GM21447 (cell line): Measurements from ENCODE around the gene SH2B3.

Experiments
- ATAC-seq: cut with Tn5 transposase; IDR thresholded peaks from one replicate; pipeline ENCODE4 v1.9.1; 2021; ENCODE audit not compliant: unreplicated experiment

The SH2B3 gene

DNA sequence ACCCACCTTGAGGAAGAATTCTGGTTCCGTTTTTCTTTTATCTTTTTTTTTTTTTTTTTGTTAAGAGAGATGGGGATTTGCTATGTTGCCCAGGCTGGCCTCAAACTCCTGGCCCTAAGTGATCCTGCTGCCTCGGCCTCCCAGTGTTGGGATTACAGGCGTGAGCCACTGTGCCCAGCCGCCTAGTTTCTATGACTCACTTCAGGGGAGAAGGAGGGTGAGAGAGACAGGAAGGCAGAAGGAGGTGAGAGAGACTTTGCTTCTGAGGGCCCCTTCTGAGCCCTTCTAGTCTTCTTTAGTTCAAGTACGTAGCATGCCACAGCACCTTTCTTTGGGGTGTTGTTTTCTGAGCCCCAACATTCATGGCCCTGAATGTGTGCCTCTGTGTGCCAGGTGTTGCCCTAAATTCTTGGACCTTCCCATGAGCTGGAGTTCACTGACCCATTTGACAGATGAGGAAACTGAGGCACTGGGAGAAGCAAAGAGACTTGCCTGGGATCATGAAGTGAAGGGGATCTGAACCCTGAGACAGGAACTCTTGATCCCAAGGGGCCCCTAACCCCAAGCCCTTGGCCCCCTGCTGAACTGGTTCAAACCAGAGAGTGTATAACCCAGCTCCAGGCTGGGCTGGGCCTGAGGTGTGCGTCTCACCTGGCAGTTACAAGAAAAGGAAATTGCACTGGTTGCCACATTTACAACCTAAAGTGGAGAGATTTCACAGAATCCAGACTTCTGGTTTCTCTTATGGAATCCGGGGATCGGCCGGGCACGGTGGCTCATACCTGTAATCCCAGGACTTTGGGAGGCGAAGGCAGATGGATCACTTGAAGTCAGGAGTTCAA, 20.8 kb downstream of the SH2B3 start:
- no peak for ATAC-seq

DNA sequence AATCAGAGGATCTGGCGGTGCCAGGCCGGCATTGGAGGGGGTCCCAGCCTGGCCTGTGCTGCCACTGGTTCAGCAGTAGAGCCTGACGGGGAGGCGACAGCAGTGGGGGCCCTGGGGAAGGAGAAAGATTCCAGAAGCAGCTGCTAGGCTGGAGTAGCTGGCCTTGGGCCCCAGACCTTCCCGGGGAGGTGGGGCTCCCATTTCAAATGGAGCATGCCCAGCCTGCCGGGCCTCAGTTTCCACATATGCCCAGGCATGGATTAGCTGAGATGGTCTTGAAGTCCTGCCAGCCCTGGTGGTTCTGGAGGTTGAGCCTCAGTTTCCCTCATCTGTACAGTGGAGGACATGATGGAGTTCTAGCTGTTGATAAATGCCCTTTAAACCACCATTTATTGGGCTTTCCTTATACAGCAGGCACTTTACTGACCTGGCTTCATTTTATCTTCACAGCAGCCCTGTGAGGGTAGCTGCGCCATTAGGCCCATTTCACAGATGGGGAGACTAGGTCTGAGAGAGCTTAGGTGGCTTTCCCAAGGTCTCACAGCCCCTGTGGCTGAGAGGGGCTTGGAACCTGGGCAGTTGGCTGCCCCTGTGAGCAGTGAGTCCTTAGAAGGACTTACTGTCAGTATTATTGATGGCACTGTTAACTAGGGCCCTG, 21.8 kb downstream of the SH2B3 start:
- no peak for ATAC-seq

DNA sequence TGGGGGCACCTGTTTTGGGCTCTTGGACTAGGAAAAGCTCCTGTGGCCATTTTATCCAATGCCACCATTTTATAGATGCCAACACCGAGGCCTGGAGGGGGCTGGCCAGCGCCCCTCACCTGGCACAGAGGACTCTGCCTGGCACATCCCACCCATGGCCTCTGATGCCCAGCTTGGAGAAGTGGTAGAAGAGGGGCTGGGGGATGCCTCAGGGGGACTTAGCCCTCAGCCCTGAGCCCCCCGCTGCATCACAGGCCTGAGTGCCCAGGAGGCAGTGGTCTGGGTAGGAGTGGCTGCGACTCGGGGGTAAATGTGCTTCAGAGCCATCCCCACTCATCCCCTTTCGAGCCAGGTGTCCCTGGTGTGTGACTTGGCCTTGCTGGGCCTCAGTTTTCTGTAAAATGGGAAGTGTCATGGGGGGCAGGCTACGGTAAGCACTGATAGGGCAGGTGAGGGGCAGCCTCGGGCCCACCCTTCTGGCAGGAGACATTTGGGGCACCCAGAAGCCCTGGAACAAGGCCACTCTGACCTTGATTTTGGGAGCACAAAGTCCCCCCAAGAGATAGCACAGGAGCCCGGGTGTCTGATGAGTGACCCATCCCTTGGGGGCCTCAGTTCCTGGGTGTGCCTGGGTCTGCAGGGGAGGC, 22.5 kb downstream of the SH2B3 start:
- no peak for ATAC-seq

DNA sequence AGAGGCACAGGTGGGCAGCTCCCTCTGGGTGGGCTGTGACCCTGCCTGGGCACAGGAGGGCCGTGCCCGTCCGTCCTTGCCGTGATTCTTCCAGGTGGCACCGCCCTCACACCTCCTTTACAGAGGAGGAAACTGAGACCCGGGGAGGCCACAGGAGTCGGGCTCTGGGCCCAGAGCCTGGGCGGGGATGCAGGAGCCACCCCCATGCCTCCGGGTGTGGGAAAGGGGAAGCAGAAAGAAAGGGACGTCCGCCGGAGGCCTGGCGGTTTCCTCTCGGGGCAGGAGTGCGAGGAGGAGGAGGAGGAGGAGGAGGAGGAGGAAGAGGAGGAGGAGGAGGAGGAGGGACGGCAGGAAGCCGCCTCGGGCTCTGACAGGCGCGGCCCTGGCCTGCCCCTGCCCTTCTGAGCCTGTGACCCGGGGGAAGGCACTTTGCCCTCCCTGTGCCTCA, 23.0 kb downstream of the SH2B3 start:
- ATAC-seq = no peak

DNA sequence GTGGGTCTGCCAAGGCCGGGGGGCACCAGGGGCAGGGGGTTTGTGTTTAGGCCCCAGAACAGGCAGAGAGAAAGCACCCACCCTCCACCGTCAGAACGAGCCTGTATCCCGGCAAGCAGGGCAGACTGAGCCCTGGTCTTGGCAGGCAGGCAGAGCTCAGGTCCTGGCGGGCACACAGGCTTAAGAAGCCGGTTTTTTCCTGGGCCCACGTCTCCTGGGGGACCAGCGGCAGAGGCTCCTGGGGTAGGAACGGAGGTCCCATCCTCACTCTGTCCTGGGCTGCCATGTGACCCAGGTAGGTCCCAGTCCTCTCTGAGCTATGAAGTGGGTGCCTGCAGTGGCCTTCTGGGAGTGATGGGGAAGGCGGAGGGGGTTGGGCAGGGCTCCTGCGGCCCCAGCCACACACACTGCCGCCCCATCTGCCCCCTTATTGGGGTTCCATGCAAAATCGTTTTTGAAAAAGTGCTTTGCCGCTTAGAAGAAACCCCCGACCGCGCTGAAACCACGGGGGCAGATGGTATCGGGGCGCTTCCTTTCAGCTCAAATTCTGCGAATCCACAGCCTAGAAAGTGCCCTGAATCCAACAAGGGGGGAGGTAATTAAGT, 24.2 kb downstream of the SH2B3 start:
- no peak for ATAC-seq

DNA sequence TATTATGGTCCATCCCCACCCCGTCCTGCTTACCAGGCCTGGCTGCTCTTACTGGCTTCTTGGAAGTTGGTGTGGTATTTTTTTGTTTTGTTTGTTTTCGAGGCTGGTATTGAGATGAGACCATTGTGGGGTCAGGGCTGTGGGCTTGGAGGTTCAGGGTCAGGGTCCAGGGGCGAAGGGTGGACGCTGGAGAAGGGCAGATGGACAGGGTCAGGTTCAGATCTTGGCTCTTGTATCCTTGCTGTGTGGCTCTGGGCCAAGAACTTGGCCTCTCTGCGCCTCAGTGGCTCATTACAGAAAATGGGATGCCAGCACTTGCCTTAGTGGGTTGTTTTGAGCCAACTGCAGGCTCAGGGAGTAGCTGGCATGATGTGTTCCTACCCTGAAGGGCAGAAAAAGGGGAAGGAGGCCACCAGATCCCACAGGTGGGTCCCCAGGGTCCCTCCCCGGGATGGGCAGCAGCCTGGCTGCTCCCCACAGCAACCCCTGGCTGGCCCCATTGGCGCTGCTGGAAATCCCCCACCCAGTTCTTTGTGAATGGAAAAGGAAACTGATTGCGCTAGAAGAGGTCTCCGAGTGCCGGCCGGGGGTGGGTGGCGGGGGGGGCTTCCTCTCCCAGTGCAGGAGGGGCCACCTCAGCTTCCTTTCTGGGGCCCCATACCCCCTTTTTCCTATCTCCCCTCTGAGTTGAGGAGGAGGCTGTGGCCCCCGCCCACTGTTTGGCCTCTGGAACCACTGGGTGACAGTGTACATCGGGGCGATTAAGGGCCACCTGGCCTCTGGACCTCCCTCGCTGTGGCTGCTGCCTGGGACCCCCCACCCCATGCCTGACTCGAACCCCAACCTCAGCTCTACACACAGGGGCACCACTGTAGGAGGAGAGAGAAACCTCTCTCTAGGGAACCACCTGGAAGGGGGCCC, 25.0 kb downstream of the SH2B3 start:
- ATAC-seq = peak; percentile 26

DNA sequence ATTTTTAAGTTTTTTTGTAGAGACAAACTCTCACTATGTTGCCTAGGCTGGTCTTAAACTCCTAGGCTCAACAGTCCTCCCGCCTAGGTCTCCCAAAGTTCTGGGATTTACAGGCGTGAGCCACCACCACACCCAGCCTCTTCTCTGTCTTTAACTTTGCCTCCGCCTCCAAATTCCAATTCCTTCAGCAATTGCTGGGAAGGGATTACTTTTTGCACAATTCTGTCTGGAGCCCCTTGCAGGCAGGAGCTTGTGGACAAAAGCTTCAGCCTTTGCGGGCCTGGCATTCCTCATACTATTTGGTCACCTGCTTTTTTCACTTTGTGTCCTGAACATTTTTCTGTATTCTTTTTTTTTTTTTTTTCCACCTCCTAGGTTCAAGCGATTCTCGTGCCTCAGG, 26.0 kb downstream of the SH2B3 start:
- no peak for ATAC-seq

DNA sequence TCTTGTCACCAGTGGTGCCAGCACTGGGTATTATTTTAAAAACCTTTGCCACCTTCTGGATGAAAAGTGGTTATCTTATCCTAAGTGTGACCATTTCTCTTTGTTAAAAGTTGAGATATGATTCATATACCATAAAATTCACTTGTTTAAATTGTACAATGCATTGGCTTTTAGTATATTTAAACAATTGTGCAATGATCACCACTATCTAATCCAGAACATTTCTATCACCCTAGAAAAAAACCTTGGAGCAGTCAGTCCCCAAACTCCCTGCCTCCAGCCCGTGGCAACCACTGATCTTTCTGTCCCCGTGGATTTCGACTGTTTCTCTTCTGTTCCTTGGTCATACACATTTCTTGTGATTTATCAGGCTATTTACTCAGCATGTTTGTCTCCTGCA, 28.3 kb downstream of the SH2B3 start:
- ATAC-seq = no peak

DNA sequence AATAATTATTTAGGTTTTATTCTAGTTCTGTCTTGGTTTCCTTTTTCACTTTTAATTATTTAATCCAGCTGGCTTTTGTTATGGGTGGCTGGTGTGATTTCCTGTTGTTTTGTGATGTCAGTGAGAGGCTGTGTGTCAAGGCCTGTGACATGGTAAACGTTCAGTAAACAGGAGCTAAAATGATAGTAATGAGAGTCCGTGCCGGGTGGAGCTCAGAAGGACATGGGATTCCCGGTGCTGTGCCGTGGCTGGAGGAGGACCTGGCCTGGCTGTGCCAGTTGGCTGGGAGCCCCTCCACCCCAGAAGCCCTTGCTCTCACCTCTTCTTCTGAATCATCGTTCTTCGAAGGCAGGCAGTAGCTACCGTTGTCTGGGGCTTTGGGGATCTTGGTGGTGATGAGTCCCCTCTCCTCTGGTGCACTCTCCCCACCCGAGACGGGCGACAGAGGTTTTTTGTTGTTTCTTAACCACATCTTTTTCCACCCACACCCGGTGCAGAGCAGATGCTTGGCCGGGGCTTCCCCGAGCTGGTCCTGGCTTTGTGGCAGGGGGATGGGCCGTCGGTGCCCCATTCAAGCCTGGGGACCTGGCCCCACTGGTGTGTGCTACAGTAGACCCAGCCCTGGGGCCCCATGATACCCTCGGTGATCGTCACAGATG, 29.1 kb downstream of the SH2B3 start:
- peak; percentile 60 for ATAC-seq

DNA sequence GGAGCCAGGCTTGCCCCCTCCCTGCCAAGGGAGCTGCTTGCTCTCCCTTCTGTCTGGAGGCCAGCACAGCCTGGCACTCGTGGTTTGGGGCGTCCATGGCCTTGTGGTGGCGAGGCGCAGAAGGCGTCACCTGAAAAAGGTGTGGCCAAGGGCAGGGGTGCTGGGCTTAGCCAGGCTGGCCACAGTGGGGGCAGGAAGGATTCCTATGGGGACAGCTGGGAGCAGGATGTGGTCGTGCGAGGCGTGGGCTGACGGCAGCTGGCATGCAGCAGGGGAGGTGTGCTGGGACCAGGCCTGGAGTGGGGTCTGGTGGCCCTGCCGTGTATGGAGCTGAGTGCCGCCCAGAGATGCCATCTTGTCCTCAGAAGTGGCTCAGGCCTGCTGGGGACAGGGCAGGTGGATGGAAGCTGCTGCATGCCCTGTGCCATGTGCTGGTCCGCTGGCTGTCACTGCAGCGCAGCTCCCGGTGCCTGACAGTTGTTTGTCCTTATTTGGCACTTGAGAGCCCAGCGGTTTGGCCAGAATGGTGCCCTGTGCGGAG, 30.0 kb downstream of the SH2B3 start:
- ATAC-seq = no peak

DNA sequence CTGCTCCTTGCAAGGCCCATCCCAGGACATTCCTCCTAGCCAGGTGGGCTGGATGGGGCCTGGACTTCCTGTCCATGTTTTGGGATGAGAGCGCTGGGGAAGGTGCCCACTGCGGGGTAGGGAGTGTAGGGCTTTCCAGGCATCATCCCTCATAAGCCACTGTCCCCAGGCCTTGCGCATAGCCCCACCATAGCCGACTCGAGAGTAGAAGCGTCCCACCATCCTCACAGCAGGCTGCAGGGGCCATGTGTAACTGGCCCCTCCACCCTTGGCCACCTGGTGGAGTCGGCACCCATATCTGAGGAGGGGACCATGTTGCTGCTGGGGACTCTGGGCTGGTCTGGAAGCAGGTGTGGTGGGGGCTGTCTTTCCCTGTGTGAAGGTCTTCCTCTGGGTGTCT, 30.5 kb downstream of the SH2B3 start:
- ATAC-seq = no peak

DNA sequence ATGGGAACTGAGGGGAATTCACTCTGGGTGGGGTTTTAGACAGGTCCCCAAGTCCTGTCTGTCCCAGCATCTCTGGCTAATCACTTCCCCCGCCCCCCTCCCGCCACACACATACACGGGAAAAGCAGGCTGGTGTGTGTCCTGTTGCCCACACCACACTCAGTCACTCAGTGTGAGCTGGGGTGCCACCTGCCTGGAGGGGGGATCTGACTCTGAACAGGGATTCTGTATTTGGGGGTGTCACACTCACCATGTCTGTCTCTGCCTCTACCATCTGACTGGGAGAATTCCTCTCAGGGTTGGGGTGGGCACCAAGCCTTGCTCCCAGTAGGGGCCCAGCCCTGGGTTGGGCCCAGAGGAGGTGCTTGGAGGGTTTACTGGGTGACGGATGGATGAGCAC, 31.1 kb downstream of the SH2B3 start:
- no peak for ATAC-seq

DNA sequence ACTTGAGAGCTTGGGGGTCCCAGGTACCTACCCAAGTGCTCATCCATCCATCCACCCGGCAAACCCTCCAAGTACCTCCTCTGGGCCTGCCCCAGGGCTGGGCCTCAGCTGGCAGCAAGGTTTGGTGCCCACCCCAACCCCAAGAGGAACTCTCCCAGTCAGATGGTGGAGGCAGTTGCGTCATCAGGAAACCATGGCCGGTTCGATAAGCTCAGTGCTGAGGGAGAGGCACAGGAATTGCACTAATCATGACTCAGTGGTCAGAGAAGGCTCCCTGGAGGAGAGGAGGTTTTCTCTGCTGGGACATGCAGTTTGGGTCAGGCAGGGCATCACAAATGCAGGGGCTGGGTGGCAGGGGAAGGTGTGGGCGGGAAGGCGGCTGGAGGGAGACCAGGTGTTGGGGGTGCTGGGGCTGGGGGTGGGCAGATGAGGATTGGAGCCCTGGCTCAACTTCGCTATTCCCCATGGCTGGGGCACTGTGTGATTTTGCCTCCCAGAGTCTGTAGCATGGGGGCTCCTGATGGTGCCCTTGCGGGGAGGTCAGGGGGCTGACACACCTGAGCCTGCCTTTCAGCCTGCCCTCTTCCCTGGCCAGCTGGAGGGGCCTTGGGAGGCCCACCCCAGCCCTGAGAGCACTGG, 32.2 kb downstream of the SH2B3 start:
- no peak for ATAC-seq

DNA sequence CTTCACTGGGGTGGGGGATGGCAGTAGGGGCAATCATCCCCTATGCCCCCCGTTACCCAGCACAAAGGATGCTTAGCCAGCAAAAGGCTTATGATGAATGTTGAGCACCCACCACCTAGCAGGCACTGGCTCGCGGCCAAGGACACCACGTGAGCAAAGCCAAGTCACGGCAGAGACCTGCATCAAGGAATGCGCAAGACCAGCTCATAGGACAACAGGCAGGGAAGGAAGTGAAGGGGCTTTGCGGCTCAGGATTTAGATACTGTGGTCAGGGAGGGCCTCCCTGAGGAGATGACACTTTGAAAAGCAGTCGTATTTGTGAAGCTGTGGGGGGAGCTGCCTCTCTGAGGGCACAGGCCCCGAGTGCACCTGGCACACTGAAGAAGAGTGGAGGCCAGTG, 32.8 kb downstream of the SH2B3 start:
- ATAC-seq = no peak

DNA sequence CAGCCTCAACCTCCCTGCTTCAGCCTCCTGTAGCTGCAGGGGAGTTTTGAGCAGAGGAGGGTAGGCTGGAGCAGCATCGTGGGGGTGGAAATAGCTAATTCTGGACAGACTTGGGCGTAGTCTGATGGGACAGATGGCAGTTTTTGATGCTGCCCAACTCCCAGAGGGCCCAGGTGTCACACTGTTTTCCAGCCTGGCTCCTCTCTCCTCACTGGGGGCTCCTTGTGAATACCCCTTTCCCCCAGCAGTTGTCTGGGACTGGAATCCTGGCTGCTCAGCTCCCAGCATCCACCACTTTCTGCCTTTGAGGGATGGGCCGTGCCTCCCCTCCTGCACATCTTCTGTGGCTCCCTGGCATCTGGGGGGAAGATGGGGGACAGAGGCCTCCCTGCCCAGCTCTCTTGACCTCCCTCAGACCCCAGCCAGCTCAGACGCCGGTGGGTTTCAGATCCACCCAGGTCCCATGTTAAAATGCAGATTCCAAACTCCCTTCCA, 34.0 kb downstream of the SH2B3 start:
- ATAC-seq = no peak

DNA sequence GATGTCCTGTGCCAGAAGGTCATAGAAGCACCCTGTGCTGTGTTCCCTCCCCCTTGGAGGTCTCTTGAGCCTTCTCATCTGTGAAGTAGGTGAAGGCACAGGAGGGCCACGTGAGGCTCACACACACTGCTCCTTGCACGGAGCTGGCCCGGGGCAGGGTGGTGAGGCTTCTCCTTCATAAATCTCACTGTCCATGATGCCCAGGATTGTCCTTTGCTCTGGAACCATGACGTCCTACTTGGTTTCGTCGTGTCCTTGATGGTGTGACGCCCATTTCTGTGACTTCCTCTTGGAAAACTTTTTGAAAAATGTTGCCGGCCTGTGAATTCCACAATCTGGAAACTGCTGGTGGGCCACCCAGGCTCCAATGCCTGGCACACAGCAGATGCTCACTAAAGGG, 34.4 kb downstream of the SH2B3 start:
- ATAC-seq = no peak

DNA sequence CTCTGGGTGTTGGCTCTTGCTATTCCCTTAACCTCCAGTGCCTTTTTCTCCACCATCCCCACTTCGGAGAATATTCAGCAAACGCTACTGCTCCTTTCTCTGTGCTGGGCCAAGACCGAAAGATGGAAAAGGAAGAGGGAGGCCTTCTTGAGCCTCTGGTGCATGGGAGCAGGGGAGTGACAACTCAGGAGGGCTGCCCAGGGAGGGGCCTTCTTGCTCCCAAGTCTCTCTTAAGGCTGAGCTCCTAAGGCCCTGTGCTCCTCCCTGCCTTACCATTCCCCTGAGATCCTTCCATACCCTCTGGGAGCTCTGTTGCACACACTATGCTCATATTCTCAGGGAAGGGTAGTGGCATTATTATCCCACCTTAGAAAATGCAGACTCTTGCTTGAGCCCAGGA, 34.9 kb downstream of the SH2B3 start:
- ATAC-seq = no peak

DNA sequence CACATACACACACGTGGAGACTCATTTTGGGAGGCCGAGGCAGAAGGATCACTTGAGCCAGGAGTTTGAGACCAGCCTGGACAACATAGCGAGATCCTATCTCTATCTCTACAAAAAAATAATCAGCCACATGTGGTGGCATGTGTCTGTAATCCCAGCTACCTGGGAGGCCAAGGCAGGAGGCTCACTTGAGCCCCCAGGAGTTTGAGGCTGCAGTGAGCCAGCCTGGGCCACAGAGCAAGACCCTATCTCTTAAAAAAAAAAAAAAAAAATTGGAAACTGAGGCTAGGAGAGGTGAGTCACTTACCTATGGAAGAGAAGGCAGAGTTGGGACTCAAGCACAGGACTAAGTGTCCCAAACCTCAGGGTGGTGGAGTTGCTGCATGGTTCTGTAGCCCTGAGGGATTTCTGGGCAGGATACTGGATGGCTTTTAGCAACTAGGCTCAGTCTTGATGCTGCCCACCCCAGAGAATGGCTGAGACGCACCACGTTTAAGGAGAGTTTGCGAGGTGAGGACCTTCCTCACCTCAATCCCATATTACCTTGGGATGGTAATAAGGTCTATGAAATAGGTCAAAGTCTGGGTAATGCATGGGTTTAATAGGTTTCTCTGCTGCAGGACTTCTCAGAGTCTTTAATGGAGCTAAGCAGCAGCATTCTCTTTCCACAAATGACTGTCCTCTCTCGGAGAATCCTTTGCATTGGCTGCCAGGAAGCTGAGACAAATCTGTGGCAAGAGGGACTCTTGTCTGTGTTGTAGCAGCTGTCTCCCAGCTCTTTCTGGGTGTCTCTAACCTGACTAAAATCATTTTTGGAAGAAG, 35.6 kb downstream of the SH2B3 start:
- no peak for ATAC-seq
